ENCODE measurements around the gene CCDC134.
"Not testable (repeated sequence)": the region's sequence is repeated elsewhere in the genome, so short reads cannot be mapped to it uniquely, and the experiment has no call there.

The CCDC134 gene

DNA sequence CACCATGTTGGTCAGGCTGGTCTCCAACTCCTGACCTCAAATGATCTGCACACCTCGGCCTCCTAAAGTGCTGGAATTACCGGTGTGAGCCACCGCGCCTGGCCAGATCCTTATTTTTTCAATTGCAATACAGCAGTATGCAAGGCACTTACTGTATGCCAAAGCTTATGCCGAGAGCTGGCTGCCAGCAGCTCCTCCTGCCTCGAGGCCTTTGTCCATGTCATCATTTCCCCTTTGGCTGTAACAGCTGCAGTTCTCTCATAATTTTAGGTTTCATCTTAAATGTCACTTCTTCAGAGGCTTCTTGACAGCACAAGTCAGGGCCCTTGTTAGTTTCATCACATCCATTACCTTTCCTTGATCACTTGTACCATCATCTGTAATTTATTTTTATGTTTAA is 30.9 kb downstream of the CCDC134 start:
- no peak for DNase-seq (ENCODE audit: extremely low read depth, low read depth)
- TF ChIP-seq, protein P1, sequence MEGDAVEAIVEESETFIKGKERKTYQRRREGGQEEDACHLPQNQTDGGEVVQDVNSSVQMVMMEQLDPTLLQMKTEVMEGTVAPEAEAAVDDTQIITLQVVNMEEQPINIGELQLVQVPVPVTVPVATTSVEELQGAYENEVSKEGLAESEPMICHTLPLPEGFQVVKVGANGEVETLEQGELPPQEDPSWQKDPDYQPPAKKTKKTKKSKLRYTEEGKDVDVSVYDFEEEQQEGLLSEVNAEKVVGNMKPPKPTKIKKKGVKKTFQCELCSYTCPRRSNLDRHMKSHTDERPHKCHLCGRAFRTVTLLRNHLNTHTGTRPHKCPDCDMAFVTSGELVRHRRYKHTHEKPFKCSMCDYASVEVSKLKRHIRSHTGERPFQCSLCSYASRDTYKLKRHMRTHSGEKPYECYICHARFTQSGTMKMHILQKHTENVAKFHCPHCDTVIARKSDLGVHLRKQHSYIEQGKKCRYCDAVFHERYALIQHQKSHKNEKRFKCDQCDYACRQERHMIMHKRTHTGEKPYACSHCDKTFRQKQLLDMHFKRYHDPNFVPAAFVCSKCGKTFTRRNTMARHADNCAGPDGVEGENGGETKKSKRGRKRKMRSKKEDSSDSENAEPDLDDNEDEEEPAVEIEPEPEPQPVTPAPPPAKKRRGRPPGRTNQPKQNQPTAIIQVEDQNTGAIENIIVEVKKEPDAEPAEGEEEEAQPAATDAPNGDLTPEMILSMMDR (IDR thresholded peaks at IDR 0.05; ENCODE audit: low read depth, low read length), result no peak

- TF ChIP-seq, protein P1 (IDR thresholded peaks at IDR 0.05; ENCODE audit: low read depth, low read length), result no peak
Observed at GRCh38 chr22:41831828-41832552, 31.5 kb downstream of the CCDC134 start.

GRCh38 chr22:41832553-41833368 is 32.3 kb downstream of the CCDC134 start, which contains the start of gene SREBF2:
SREBF2 (plus strand) TSS chr22:41833105; CDS start chr22:41833271, 166 bp downstream.
- DNase-seq (ENCODE audit: extremely low read depth, low read depth), result peak; percentile 99
- TF ChIP-seq, protein P1 (IDR thresholded peaks at IDR 0.05; ENCODE audit: low read depth, low read length), result no peak

More at GRCh38 chr22:41831828-41832552, 31.5 kb downstream of the CCDC134 start:
- DNase-seq (ENCODE audit: extremely low read depth, low read depth), result no peak

DNA sequence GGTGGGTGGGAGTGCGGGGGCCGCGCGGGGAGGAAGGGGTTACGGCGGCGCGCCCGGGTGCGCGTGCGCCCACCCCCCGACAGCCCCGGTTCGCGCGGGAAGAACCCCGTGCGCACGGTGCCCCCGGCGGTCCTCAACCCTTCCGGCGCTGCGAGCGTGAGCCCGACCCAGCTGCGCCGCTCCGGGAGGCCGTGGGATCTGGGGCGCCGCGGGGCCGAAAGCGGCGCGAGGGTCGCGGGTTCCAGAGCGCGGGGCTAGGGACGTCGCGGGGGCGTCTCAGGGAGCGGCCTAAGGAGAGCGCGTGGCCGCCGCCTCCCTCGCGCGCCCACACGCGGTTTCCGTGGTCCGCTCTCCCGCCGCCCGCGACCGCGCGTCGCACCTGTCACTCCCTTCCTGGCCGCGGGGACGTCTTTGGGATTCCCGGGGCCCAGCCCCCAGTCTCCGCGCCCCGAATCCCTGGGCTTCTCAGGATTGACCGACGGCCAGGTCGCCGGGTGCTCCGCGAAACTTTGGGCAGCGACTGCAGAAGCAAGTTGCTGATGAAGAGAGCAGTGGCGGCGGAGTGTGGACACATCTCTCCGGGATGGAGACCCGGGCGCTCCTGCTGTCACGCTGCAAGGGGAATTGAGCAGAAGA is 33.0 kb downstream of the CCDC134 start:
- TF ChIP-seq, protein P1 (IDR thresholded peaks at IDR 0.05; ENCODE audit: low read depth, low read length), result no peak
- DNase-seq (ENCODE audit: extremely low read depth, low read depth), result no peak

DNA sequence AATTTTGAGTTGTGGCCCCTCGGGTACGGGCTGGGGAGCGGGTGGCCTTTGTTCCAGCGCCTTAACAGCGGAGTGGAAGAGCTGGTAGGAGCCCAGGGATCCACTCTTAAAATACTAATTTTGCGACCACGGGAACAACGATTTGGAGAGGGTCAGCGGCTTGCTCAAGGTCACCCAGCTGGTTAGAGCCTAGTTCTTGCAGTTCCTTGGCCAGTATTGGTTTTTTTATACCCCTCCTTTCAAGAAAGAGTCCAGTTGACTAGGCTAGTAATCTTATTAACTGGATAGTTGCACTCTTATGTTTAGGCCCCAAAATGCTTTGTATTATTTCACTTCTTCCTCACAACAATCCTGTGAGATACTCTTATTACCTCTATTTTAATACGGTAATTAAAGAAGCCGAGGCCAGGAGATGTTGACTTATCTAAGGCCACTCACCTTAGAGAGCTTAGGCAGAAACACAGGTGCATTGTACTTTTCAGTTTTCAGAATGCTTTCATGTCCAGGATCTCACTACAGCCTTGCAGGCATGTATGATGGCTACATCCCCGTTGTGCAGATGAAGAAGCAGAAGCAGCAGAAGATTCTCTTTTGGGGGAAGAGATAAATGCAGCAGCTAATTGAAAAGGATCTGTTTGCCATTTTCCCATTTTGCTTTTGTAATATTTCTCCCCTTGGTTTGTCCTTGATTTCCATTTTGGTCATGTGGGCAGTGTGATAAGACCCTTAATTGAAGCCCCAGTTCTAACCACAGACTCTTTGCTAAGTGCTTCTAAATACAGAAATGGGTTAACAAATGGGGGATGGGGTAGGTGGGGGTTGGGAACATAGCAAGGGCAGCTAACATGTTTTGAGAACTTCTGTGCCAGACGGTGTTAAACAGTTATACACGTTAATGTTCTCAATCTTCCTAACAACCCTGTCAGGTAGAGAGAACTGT is 33.8 kb downstream of the CCDC134 start:
- TF ChIP-seq, protein P1 (IDR thresholded peaks at IDR 0.05; ENCODE audit: low read depth, low read length), result no peak
- DNase-seq (ENCODE audit: extremely low read depth, low read depth), result no peak

GRCh38 chr22:41835462-41835861 is 35.0 kb downstream of the CCDC134 start:
- not testable (repeated sequence) for DNase-seq (ENCODE audit: extremely low read depth, low read depth)

DNA sequence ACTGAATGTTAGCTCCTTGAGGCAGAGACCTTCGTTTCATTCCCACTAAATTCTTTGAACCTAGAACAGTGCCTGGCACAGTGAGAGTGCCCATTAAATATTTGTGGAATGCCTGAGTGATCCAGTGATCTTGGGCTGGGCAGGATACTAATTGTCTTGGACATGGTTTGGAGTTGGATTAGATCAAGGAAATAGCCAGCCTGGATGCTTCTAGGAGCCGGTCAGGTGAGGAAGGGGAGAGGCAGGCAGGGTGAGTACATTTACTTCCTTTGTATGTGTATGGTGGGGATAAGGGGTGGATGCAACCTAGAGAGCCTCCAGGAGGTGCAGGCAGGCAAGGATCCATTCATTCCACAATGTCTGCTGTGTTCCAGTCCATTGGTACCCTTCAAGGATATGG is 36.1 kb downstream of the CCDC134 start:
- no peak for DNase-seq (ENCODE audit: extremely low read depth, low read depth)
- TF ChIP-seq, protein P1 (IDR thresholded peaks at IDR 0.05; ENCODE audit: low read depth, low read length), result no peak

All from AG09319 (cell line).